HG03060 (cell line): ENCODE measurements around the gene DHX16.
"Not testable (repeated sequence)": the region's sequence is repeated elsewhere in the genome, so short reads cannot be mapped to it uniquely, and the experiment has no call there.

Experiments
- ATAC-seq: cut with Tn5 transposase; IDR thresholded peaks from one replicate; pipeline ENCODE4 v1.9.1; 2021; ENCODE audit warnings: low read depth, moderate number of reproducible peaks; ENCODE audit not compliant: unreplicated experiment

The DHX16 gene

DNA sequence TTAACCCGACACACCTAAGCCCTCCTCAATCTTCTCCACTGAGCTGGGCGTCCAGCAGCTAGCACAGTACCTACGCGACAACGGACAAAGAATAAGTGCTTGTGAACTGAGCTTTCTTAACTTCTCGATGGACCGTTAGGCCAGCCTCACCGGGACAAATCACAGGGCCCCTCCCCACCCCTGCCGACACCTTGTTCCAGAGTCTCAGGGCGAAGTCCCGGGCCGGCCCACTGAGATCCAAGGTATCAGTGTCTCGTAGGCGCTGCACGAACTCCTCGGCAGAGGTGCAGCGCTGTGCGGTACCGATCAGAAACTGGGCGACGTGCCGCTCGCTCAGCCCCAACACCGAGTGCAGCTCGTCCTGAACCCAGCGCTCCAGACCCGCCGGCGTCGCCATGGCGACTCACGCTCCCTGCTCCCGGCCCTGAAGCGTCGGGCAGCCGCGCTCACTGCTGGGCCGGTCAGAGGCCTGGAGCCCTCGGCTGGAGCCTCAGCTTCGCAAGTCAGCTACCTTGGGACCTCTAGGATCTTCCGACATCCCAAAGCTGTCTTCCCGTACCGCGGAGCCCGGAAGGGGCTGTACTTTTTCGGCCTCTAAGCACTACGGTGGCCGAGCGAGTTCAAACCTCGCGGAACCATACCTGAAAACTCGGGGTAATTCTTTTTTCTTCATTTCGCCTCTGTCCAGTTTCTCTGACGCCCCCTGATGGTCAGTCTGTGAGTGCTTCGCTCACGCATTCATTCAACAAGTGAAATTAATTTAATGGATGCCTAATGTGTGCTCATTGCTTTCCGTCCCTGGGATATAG is at the start of gene DHX16:
Gene DHX16 (minus strand): TSS at position 562 of the 809 bp plus-strand sequence. CDS start 165 bp downstream, at position 397.
- ATAC-seq = peak; percentile 53

GRCh38 chr6:30722025-30722279 is 49.1 kb upstream of the DHX16 start:
- ATAC-seq = not testable (repeated sequence)

DNA sequence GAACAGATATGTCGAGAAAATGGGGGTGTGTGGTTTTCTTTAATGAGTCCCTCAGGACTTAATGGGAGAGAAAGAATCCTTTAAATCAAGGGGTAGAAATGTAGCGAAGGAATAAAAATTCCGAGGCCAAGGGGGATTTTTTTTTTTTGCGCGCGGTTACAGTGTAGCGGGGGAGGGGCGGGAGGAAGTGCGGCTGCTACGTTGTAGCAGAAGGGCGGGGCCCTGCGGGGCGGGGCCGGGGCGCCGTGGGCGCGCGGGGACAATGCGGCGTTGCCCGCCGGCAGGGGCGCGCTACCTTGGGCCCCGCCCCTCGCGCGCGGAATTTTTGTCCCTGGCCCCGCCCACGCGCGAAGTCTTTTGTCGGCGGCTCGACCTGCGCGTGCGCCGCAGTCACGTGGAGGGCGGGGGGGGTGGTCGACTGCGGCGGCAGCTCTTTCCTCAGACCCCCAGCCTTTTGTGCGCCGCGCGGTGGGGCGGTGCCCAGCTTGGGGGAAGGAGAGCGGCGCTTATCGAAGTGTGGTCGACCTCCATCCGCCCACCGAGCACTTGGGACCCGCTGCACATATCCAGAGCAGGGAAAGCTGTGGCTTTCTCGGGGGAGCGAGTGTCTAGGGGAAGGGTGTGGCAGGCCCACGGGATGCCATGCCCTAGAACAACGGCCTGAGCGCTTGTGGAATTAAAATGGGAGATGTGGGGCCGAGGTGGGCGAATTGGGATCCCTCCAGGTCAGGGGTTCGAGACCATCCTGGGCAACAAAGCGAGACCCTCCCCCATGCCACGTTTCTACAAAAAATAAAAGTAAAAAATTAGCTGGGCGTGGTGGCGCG is 48.6 kb upstream of the DHX16 start:
- ATAC-seq = no peak

- ATAC-seq = no peak
These were observed 48.0 kb upstream of the DHX16 start for GRCh38 chr6:30720738-30721197.

DNA sequence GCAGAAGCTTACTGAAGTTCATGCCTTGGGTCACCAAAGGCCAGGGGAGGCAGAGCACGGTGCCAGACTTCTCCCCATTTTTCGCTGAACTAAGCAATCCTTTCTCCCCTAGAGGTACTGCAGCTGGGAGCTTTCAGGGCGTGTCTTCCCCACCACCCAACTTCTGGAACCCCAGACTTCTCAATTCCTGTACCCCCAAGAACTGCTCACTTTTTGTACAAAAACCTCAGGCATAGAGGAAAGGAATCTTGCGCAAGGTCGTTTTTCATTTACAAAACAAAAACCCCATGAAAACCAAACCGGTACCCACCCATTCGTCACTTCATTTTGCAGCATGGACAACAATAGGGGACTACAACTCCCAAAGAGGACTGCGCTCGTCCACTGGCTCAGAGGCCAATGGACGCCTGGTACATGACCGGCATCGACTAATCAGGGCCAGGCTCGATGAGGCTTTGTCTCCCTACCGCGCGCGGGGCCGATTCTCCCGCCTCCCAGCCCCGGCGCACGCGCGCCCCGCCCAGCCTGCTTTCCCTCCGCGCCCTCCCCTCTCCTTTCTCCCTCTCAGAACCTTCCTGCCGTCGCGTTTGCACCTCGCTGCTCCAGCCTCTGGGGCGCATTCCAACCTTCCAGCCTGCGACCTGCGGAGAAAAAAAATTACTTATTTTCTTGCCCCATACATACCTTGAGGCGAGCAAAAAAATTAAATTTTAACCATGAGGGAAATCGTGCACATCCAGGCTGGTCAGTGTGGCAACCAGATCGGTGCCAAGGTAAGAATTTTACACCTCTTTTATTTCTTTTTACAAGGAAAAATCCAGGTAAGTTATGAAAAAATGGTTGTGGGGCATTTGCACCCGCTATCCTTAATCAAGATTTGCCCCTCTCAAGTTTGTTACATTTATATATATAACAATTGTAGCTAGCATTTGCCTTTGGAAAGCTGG is 47.3 kb upstream of the DHX16 start, which contains the start of gene TUBB:
Gene TUBB (plus strand): TSS at position 562 of the 947 bp plus-strand sequence. CDS start 155 bp downstream, at position 717.
- ATAC-seq = peak; percentile 30

DNA sequence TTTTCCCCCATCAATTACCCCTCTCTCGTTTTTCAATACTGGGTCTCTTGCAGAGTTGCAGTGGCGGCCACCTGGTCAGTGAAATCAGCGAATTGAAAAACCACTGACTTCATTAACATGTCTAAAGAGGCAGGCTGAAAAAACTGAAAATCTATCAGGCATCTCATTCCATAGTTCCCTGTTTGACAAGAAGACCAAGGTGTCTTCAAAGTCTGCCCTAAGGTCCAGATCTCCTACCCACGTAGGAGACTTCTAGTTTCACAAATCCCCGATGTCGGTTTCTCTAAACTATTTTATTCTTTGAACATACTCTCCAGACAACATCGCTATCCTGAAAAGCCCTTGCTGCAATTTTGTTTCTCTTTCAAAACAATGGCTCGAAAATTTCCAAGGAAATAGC is 46.5 kb upstream of the DHX16 start:
- no peak for ATAC-seq

GRCh38 chr6:30717845-30718720 is 45.3 kb upstream of the DHX16 start:
- ATAC-seq = not testable (repeated sequence)

DNA sequence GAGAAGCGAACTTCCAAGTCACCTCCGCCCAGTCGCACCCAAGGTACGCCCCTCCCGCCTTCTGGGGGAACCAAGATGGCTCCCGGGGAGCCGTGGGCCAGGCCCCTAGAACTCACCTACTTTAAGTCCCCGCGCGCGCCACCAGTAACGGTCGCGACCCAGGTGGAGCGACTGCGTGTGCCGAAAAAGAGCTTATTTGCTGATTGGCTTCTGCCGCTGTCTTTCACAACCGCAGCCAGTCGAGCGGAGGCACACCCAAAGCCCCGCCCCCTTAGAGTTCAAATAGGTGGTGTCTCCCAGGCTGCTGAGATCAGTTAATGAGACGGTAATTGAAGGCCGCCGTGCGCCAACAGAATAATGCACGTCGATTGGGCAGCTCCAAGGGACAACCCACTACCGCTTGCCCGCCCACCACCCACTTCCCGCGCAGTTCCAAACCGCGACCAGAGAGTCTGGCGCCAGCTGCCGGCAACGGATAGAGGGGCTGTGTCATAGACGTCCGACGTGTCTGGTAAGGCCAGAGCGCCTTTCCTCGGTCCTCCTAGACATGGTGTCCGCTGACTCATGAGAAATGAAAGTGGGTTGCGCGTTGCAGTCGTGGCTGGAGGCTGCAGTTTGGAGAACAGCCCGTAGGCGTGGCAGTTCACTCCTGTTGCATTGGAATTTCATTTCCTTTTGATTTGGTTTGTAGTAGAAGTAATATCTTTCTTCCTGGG is 44.5 kb upstream of the DHX16 start, which contains the start of gene MDC1:
Gene MDC1 (minus strand): TSS at position 153 of the 716 bp plus-strand sequence. CDS start 2,106 bp downstream, outside the sequence.
- ATAC-seq = peak; percentile 62

- ATAC-seq = no peak
These were observed 44.0 kb upstream of the DHX16 start for GRCh38 chr6:30716879-30717128.

GRCh38 chr6:30714263-30714662 is 41.5 kb upstream of the DHX16 start:
- no peak for ATAC-seq

DNA sequence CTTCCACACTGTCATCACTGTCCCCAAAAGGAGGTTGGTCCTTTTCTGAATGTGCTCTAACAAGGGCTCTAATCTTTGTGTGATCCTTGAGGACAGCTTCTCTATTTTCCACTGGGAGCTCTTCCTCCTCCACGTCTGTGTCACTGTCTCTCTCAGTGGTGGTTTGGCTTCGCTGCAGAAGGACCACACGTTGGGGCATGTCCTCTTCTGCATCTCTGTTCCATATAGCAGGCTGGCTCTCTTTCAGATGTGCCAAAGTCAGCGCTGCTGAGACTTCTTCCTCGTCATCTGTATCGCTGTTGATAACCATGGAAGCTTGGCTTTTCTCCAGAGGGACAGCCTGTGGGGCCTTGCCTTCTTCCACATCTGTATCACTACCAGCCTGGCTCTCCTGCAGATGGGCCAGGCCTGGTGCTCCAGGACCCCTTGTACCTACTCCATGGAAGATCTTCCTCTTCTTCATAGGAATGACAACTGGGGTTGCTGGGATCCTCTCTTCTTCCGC is 39.7 kb upstream of the DHX16 start:
- no peak for ATAC-seq

DNA sequence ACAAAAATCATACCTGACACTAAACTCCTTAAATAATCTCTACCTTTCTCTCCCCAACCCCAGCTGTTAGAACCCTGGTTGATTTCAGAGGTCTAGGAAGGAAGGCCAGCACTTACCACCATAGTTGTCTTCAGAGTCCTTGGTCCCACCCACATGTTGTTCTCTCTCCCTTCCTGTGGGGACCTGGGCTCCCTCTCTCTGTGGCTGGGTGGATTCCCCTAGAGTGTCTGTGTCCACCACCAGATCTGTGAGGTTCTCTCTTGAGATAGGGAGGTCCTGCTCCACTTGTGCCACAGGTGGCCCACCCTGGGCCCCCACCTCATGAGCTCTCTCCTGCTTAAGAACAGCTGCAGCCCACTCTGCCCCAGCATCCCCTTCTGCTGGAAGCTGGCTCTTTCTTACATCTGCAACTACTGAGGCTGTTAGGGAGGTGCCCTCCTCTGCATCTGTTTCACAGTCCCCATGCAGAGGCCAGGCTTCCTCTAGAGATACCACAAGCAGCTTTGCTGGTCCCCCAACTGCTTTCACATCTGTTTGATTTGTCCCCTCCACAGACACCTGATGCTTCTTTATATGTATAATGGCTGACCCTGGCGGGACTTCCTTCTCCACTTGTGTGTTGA is 39.1 kb upstream of the DHX16 start:
- no peak for ATAC-seq

GRCh38 chr6:30709101-30709868 is 36.5 kb upstream of the DHX16 start:
- no peak for ATAC-seq

DNA sequence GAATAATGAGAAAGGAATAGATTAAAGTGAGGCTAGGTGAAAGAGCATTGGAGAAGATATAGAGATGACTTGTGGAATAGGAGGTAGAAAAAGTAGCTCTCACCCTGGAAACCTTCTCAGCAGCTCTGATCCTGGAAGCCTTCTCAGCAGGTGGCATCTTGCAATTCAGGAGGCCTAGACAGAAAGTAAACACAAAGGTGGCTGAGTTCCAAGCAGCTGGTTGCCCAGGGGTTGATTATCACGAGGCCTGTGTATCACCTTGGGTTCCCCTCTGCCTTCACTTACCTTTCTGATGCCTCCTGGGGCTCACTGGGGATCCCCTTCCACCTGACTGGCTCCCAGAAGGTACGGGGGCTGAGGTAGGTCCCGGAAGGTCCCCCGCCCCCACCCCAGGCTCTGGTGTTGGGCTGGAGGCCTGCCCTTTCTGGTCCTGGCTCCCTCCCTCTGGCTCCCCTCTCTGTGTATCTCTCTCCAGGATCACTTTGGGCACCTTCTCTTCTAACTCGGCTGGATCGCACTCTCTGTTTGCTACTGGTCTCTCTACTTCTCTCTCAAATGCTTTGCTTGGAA is 34.6 kb upstream of the DHX16 start:
- ATAC-seq = no peak

DNA sequence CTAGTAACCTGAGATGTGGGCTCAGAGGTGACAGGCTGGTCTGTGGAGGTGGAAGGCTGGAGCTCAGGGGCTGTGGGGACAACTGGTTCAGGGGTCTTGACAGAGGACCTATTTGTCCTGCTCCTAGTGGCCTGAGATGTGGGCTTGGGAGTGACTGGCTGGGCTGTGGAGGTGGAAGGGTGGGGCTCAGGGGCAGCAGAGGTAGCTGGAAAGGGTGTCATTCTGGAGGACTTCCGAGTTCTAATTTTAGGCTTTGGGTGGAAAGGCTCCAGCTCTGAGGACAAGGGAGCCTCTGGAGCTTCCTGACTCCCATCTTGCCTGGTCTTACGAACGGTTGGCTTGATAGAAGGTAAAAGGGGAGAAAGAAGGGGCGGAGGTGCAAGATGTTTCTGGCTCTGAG is 32.8 kb upstream of the DHX16 start:
- ATAC-seq = no peak

DNA sequence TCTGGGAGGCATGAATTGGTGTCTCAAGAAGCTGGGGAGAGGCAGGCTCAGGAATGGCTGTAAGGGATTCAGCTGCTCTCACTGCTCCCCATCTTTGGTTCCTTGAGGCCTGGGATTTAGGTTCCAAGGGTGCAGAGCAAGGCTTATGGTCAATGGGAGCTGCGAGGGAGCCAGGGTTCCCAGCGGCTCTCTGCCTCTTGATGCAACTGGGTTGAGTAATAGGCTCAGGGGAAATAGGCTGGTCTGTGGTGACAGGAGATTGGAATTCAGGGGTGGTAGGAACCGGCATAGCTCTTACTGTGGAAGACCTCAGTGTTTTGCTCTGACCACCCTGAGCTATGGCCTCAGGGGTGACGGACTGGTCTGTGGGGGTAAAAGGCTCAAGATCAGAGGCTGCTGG is 31.0 kb upstream of the DHX16 start:
- no peak for ATAC-seq

DNA sequence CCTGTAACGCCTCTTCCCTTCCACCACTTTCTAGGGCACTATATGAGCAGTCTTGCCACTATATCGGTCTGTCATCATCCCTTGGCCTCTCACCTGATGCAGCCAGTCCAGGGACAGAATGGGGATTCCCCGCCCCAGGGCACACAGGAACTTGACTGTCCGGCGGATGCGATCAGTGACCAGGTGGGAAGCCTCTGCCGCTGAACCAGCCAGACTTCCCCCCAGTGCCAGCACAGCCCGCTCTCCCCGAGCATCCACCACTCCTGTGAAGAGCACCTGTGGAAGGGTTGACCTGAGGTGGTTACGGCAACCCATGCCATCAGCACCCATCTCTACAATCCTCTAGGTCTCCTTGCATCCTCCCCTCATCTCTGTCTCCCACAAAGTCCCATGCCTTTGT is 30.2 kb upstream of the DHX16 start:
- no peak for ATAC-seq
